KG1 (cell line): ENCODE results near the gene DNMT3B.

Source experiments
- DNase-seq: peaks from one replicate; lab custom pipeline; 2025; lab: John Stamatoyannopoulos, UW

DNMT3B gene

GRCh38 chr20:32823737-32824588 is 61.8 kb downstream of the DNMT3B start:
- no peak for DNase-seq

- no peak for DNase-seq
Measured at GRCh38 chr20:32828029-32828680, 66.0 kb downstream of the DNMT3B start.

GRCh38 chr20:32829311-32830005 is 67.3 kb downstream of the DNMT3B start:
- no peak for DNase-seq

- peak; percentile 26 for DNase-seq
Measured at GRCh38 chr20:32830437-32830836, 68.3 kb downstream of the DNMT3B start.

GRCh38 chr20:32831982-32832381 is 69.8 kb downstream of the DNMT3B start:
- DNase-seq, result no peak

GRCh38 chr20:32832664-32833063 is 70.5 kb downstream of the DNMT3B start:
- DNase-seq, result no peak

- no peak for DNase-seq
Measured at GRCh38 chr20:32834972-32835371, 72.8 kb downstream of the DNMT3B start.

GRCh38 chr20:32837157-32837556 is 75.0 kb downstream of the DNMT3B start:
- DNase-seq, result no peak

- DNase-seq, result no peak
Measured at GRCh38 chr20:32839227-32839981, 77.2 kb downstream of the DNMT3B start.

GRCh38 chr20:32839982-32840285 is 77.7 kb downstream of the DNMT3B start:
- DNase-seq, result no peak

GRCh38 chr20:32841174-32841573 is 79.0 kb downstream of the DNMT3B start:
- DNase-seq, result no peak

GRCh38 chr20:32841632-32842031 is 79.4 kb downstream of the DNMT3B start:
- no peak for DNase-seq

GRCh38 chr20:32842688-32843524 is 80.7 kb downstream of the DNMT3B start:
- DNase-seq, result no peak

- no peak for DNase-seq
Measured at GRCh38 chr20:32845786-32846185, 83.6 kb downstream of the DNMT3B start.

GRCh38 chr20:32846852-32847251 is 84.7 kb downstream of the DNMT3B start:
- DNase-seq, result no peak

- no peak for DNase-seq
Measured at GRCh38 chr20:32847964-32848363, 85.8 kb downstream of the DNMT3B start.

GRCh38 chr20:32848846-32849245 is 86.7 kb downstream of the DNMT3B start:
- no peak for DNase-seq

- DNase-seq, result no peak
Measured at GRCh38 chr20:32849577-32849976, 87.4 kb downstream of the DNMT3B start.

- no peak for DNase-seq
Measured at GRCh38 chr20:32855387-32855786, 93.2 kb downstream of the DNMT3B start.

- no peak for DNase-seq
Measured at GRCh38 chr20:32858189-32858588, 96.0 kb downstream of the DNMT3B start.
